Measurements from ENCODE around the gene ANP32A. TPM values are rescaled to one million over a fixed set of nuclear protein-coding genes. Genes with fewer than 3 reads are reported as not detected.

ANP32A gene
- total RNA-seq, 4 donors from 2014 or later: 25.5 to 101 (median 31.3) TPM

DNA sequence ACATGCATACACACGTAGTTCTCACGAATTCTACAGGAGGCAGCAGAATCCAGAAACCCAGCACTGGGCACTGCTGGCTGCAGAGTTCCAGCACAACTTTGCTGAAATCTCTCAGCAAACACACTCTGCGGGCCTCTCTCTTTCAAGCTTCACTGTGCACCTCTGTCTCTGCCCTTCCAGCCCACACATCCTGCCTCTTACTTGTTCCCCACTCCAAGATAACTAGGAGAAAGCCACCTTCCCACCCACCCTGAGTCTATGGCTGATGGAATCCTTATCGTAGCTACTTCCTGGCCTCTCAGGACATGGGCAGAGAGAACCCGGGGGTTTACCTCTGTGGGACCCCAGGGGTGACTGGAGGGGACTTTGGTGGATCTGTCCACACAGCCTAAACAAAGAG lies 11.9 kb downstream of the ANP32A start:
- H3K36me3 ChIP-seq: no peaks in the 10 kb centered on the region
- 62% methylated on average over 5 of the region's 5 CpGs for WGBS
- DNase-seq (ENCODE audit: low spot score in 2 of 2): peak in 1 of 2 donors; percentile 16
- H3K4me1 ChIP-seq: peaks cover 47% of the 10 kb centered on the region
- no peak overlapping the region for H3K27ac ChIP-seq
- TF ChIP-seq POLR2AphosphoS5 (IDR thresholded peaks at IDR 0.05): no peak
- H3K27me3 ChIP-seq: no peaks in the 10 kb centered on the region
- no peaks in the 10 kb centered on the region for H3K9me3 ChIP-seq
- no peak overlapping the region for H3K4me3 ChIP-seq

DNA sequence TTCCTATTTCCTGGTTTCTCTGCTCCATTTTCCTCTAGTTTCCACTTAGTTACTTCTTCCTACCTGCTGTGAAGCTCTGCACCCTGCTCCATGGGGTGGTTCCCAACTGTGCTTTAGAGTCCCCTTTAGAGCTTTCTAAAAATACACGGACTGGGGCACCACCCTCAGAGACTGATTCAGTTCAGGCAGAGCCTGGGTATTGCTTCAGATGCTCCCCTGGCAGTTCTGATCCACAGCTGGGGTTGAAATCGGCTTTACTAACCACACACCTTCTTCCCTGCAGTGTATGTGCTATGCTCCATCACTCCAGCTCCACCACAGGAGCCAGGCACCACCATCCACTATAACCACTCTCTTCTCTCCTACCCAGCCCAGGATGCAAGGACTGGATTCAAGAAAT lies 12.6 kb downstream of the ANP32A start:
- peaks cover 40% of the 10 kb centered on the region for H3K4me1 ChIP-seq
- no peak for TF ChIP-seq POLR2AphosphoS5 (IDR thresholded peaks at IDR 0.05)
- no peak for TF ChIP-seq POLR2A (IDR thresholded peaks at IDR 0.05)
- TF ChIP-seq, protein P1, sequence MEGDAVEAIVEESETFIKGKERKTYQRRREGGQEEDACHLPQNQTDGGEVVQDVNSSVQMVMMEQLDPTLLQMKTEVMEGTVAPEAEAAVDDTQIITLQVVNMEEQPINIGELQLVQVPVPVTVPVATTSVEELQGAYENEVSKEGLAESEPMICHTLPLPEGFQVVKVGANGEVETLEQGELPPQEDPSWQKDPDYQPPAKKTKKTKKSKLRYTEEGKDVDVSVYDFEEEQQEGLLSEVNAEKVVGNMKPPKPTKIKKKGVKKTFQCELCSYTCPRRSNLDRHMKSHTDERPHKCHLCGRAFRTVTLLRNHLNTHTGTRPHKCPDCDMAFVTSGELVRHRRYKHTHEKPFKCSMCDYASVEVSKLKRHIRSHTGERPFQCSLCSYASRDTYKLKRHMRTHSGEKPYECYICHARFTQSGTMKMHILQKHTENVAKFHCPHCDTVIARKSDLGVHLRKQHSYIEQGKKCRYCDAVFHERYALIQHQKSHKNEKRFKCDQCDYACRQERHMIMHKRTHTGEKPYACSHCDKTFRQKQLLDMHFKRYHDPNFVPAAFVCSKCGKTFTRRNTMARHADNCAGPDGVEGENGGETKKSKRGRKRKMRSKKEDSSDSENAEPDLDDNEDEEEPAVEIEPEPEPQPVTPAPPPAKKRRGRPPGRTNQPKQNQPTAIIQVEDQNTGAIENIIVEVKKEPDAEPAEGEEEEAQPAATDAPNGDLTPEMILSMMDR (IDR thresholded peaks at IDR 0.05): no peak
- no peak for TF ChIP-seq EP300 (IDR thresholded peaks at IDR 0.05)

DNA sequence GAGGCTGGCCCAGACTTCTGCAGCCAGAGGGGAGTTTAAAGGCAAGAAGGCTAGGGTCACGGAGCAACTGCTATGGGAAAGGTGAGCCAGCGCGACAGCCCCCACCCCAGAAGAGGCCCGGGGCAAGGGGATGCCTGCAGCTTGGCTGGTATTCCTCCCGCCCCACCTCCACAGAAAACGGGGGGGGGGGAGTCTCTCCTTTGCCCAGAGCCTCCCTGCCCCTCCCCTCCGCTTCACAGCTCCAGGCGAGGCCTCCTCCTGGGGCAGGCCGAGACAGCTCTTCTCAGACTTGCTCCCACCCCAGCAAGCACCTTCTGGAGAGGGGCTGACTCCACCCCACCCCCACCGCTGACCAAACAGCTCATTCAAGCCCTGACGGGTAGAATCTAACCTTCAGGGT lies 13.4 kb downstream of the ANP32A start:
- peak in 1 of 2 donors; percentile 50 for DNase-seq (ENCODE audit: low spot score in 2 of 2)
- H3K27me3 ChIP-seq: no peaks in the 10 kb centered on the region
- 46% methylated on average over 7 of the region's 11 CpGs for WGBS
- peaks cover 36% of the 10 kb centered on the region for H3K4me1 ChIP-seq
- no peaks in the 10 kb centered on the region for H3K9me3 ChIP-seq
- H3K36me3 ChIP-seq: no peaks in the 10 kb centered on the region
- no peak for TF ChIP-seq EP300 (IDR thresholded peaks at IDR 0.05)
- TF ChIP-seq, protein P1 (IDR thresholded peaks at IDR 0.05): no peak
- TF ChIP-seq POLR2AphosphoS5 (IDR thresholded peaks at IDR 0.05): no peak
- no peak for TF ChIP-seq POLR2A (IDR thresholded peaks at IDR 0.05)
- H3K4me3 ChIP-seq: no peak overlapping the region
- H3K27ac ChIP-seq: no peak overlapping the region

More for the DNA sequence above, 12.6 kb downstream of the ANP32A start:
- Histone ChIP-seq H3K27me3 (no peaks in the 10 kb centered on the region), H3K9me3 (no peaks in the 10 kb centered on the region), H3K27ac (no peak overlapping the region), H3K4me3 (no peak overlapping the region), H3K36me3 (no peaks in the 10 kb centered on the region)
- DNase-seq (ENCODE audit: low spot score in 2 of 2): no peak
- 25% methylated on average over 2 of the region's 2 CpGs for WGBS

DNA sequence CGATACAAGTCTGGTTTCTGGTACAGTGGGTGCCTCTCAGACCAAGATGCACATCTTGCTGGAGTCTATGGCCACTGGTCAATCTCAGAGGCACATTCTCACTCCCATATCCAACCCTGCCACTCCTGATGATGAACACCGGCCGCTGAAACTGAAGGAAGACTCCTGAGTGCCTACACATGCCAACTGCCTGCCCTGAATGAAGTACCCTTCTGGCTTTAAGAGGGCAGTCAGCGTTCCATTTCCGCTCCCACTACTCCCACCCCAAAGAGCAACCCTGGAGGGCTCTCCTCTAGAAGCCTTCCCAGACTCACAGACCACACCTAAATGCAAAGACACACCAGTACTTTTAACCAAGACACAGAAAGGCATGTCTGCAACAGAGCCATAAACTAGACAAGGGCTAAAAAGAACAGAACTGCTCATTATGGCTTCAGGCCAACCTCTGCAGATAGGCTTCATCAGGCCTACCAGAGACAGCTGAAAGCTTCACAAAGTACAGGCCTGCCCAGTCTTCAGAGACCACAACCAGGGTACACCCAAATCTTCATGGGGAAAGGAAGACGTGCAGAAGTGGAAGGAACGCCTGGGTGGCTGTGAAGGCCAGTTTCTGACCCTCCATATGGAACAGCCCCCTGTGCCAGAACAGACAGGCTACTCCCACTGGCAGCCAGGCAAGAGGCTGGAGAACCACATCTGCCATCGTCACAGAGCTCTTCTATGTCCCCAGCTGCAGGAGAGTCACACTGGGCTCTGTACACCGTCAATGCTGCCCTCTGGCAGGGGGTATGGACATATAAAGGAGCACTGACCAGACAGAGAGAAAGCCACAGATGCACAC lies 14.3 kb downstream of the ANP32A start:
- Histone ChIP-seq H3K4me3 (no peak overlapping the region), H3K9me3 (no peaks in the 10 kb centered on the region), H3K27ac (no peak overlapping the region), H3K4me1 (peaks cover 33% of the 10 kb centered on the region), H3K36me3 (no peaks in the 10 kb centered on the region), H3K27me3 (no peaks in the 10 kb centered on the region)
- DNase-seq (ENCODE audit: low spot score in 2 of 2): peak in 1 of 2 donors; percentile 25
- 80% methylated on average over 7 of the region's 9 CpGs for WGBS
- TF ChIP-seq EP300 (IDR thresholded peaks at IDR 0.05) (no peak), POLR2A (IDR thresholded peaks at IDR 0.05) (no peak), POLR2AphosphoS5 (IDR thresholded peaks at IDR 0.05) (no peak)
- TF ChIP-seq, protein P1 (IDR thresholded peaks at IDR 0.05): no peak

DNA sequence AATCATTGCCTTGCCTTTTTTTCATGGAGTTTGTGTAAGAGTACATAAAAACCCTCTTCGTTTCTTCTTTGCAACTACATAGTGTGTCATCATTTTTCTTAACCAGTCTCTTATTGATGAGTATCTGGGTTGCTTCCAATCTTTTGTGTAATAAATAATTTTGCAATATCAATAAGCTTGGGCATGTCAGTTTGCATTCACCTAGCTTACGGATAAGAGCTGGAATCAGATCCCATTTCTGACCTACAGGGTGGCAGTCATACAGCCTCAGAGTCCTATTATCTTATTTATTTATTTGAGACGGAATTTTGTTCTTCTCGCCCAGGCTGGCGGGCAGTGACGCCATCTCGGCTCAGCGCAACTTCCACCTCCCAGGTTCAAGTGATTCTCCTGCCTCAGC lies 18.3 kb downstream of the ANP32A start:
- no peak for TF ChIP-seq POLR2A (IDR thresholded peaks at IDR 0.05)
- TF ChIP-seq EP300 (IDR thresholded peaks at IDR 0.05): no peak
- TF ChIP-seq, protein P1 (IDR thresholded peaks at IDR 0.05): no peak
- no peak for TF ChIP-seq POLR2AphosphoS5 (IDR thresholded peaks at IDR 0.05)
- Histone ChIP-seq H3K4me3 (no peak overlapping the region), H3K27me3 (no peaks in the 10 kb centered on the region), H3K9me3 (no peaks in the 10 kb centered on the region), H3K4me1 (peaks cover 46% of the 10 kb centered on the region), H3K27ac (no peak overlapping the region), H3K36me3 (no peaks in the 10 kb centered on the region)
- peak in 1 of 2 donors; percentile 29 for DNase-seq (ENCODE audit: low spot score in 2 of 2)
- WGBS: 91% methylated on average over 8 of the region's 8 CpGs
